SK-N-SH (cell line): ENCODE data around the gene SLC37A1. TPM values are rescaled to one million over a fixed set of nuclear protein-coding genes. Genes with fewer than 3 reads are reported as not detected.

Experiments
- CTCF ChIA-PET: fragments of 300-600, 350-600 bp; formaldehyde crosslinking; extraction: SDS; loops from one replicate; lab custom pipeline; 2021; lab: Yijun Ruan, JAX
- POLR2A ChIA-PET: fragments of 350-600 bp; sonication (Branson Sonifier 250); formaldehyde crosslinking; extraction: SDS; loops from one replicate; lab custom pipeline; 2020; ENCODE audit warnings: antibody characterized with exemption, inconsistent platforms; lab: Yijun Ruan, JAX
- DNase-seq: peaks from one replicate; pipeline ENCODE4 v3.0.0; 2012
- H2AFZ ChIP-seq: fragments of 200-600 bp; sonication (generic); 2 replicates; pipeline ENCODE4 v1.8.1; 2016; ENCODE audit warnings: antibody characterized with exemption, mild to moderate bottlenecking, low read depth
- H3F3A ChIP-seq: fragments of 200-600 bp; sonication (generic); replicated peaks from 2 replicates; pipeline ENCODE3; 2016; ENCODE audit warnings: antibody characterized with exemption, mild to moderate bottlenecking; ENCODE audit not compliant: insufficient read depth
- H3K27ac ChIP-seq, 2 experiments: fragments of 200-500 bp in 1 of 2; fragments of 200-600 bp in 1 of 2; sonication (Bioruptor generic) in 1 of 2; sonication (generic), shearing (Covaris generic) in 1 of 2; 2 replicates each; pipeline versions ENCODE4 v1.5.1 to v1.6.1; 2014 to 2016; ENCODE audit warnings: low read depth in 2 of 2, inconsistent platforms in 1 of 2, low read length in 1 of 2, mild to moderate bottlenecking in 1 of 2, mixed read lengths in 1 of 2
- H3K27me3 ChIP-seq: fragments of 200-600 bp; sonication (generic), shearing (Covaris generic); 2 replicates; pipeline ENCODE4 v1.6.1; 2016; ENCODE audit warnings: mixed run types; ENCODE audit not compliant: insufficient read depth
- H3K36me3 ChIP-seq, 2 experiments: fragments of 200-500 bp in 1 of 2; fragments of 200-600 bp in 1 of 2; sonication (Bioruptor generic) in 1 of 2; sonication (generic) in 1 of 2; replicated peaks in 1 of 2; 2 replicates each; pipeline versions ENCODE3 to v1.5.1; 2014 to 2016; ENCODE audit warnings: low read length in 1 of 2, mild to moderate bottlenecking in 1 of 2; ENCODE audit not compliant: insufficient read depth in 2 of 2, control insufficient read depth in 1 of 2
- H3K4me1 ChIP-seq, 2 experiments: fragments of 200-500 bp in 1 of 2; fragments of 200-600 bp in 1 of 2; sonication (Bioruptor generic) in 1 of 2; sonication (generic), shearing (Covaris generic) in 1 of 2; 2 replicates each; pipeline versions ENCODE4 v1.5.1 to v1.6.1; 2014 to 2016; ENCODE audit warnings: low read depth in 1 of 2, low read length in 1 of 2, mixed run types in 1 of 2; ENCODE audit not compliant: insufficient read depth in 2 of 2, control insufficient read depth in 1 of 2
- H3K4me2 ChIP-seq: fragments of 200-600 bp; sonication (generic), shearing (Covaris generic); 2 replicates; pipeline ENCODE4 v1.6.1; 2017; ENCODE audit warnings: mixed run types
- H3K4me3 ChIP-seq, 2 experiments: fragments of 200-500 bp in 1 of 2; fragments of 200-600 bp in 1 of 2; sonication (Bioruptor generic) in 1 of 2; sonication (generic), shearing (Covaris generic) in 1 of 2; 2 replicates each; pipeline versions ENCODE4 v1.5.1 to v1.8.1; 2014 to 2016; ENCODE audit warnings: low read depth in 2 of 2, inconsistent platforms in 1 of 2, low read length in 1 of 2, mild to moderate bottlenecking in 1 of 2, mixed read lengths in 1 of 2, moderate library complexity in 1 of 2
- H3K79me2 ChIP-seq: fragments of 200-600 bp; sonication (generic); 2 replicates; pipeline ENCODE4 v1.8.1; 2017; ENCODE audit warnings: mild to moderate bottlenecking; ENCODE audit not compliant: insufficient read depth
- H3K9ac ChIP-seq: fragments of 200-600 bp; sonication (generic); 2 replicates; pipeline ENCODE4 v1.6.1; 2017; ENCODE audit warnings: mixed run types
- H3K9me2 ChIP-seq: fragments of 200-600 bp; sonication (generic); 2 replicates; pipeline ENCODE4 v1.6.1; 2017; ENCODE audit warnings: mixed run types
- H3K9me3 ChIP-seq: fragments of 200-600 bp; sonication (generic); 2 replicates; pipeline ENCODE4 v1.6.1; 2017; ENCODE audit warnings: mixed run types, mild to moderate bottlenecking, moderate library complexity
- H4K20me1 ChIP-seq: fragments of 200-600 bp; sonication (generic); 2 replicates; pipeline ENCODE4 v1.6.1; 2017; ENCODE audit warnings: mild to moderate bottlenecking, mixed run types; ENCODE audit not compliant: insufficient read depth
- JUND ChIP-seq: IDR thresholded peaks from 2 replicates; pipeline ENCODE4 v1.4.0; 2012
- NFIC ChIP-seq: IDR thresholded peaks from 2 replicates; pipeline ENCODE4 v1.4.0; 2012; ENCODE audit warnings: borderline replicate concordance
- POLR2AphosphoS5 ChIP-seq: IDR thresholded peaks from 2 replicates; pipeline ENCODE4 v1.6.1; 2012; ENCODE audit warnings: low read depth, low read length
- RXRA ChIP-seq: IDR thresholded peaks from 2 replicates; pipeline ENCODE4 v1.4.0; 2012; ENCODE audit warnings: low read depth, mild to moderate bottlenecking, borderline replicate concordance
- TCF12 ChIP-seq: IDR thresholded peaks from 2 replicates; pipeline ENCODE4 v1.4.0; 2012
- TEAD4 ChIP-seq: IDR thresholded peaks from 2 replicates; pipeline ENCODE4 v1.4.0; 2012; ENCODE audit warnings: mild to moderate bottlenecking, borderline replicate concordance; ENCODE audit not compliant: insufficient read depth
- WGBS: methylation state at CpG from one replicate; pipeline ENCODE4 v1.1.6; 2017; ENCODE audit warnings: low lambda C conversion rate; 5-methylcytosine and 5-hydroxymethylcytosine counted together
- polyA plus RNA-seq, 3 experiments: library from polyadenylated mRNA; depleted of rRNA; stranded (reverse); fragments of >200 nt; gene quantifications; 2 replicates each; pipeline ENCODE4 v1.2.3, GENCODE V29; 2012
- TF ChIP-seq, protein P1 (sequence below): IDR thresholded peaks from 2 replicates; pipeline ENCODE4 v1.6.1; 2012; ENCODE audit warnings: mild to moderate bottlenecking, low read depth, low read length, moderate library complexity

The SLC37A1 gene
- polyA plus RNA-seq, 1 of the 3 experiments (the other 2 are of a cell fraction): 2.8 TPM

DNA sequence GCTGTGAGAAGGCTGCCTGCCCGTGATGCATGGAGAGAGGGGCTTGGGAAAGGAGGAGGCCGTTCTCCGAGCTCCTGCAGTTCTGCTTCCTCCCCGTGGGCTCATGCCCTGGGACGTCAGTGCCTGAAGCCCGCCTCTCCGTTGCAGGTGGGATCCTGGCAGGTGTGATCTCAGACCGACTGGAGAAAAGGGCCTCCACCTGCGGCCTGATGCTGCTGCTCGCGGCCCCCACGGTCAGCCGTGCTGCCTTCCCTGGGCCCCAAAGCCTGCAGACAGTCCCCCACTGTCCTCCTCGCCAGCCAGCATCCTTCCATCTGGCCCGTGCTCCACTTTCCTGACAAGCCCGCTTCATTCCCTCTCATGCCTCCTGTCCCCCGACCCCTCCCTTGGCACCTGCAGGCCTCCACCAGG lies 50.9 kb downstream of the SLC37A1 start:
- no peaks in the 10 kb centered on the region for H3K79me2 ChIP-seq
- no peak for DNase-seq
- no peaks in the 10 kb centered on the region for H3K9me2 ChIP-seq
- no peaks in the 10 kb centered on the region for H3K36me3 ChIP-seq
- no peak overlapping the region for H3K9ac ChIP-seq
- WGBS: 56% methylated on average over 5 of the region's 17 CpGs
- no peak overlapping the region for H3K4me3 ChIP-seq
- H3K4me2 ChIP-seq: no peak overlapping the region
- no peaks in the 10 kb centered on the region for H3K4me1 ChIP-seq
- ChIA-PET POLR2A (interaction anchor here (0.5 kb wide), 1 partner anchor 380 kb away, joined by 3 read pairs; no protein-coding TSS in a partner anchor), CTCF (no interaction called here)
- H2AFZ ChIP-seq: no peak overlapping the region
- H3K27me3 ChIP-seq: no peaks in the 10 kb centered on the region
- H3F3A ChIP-seq: no peaks in the 10 kb centered on the region
- H3K9me3 ChIP-seq: no peaks in the 10 kb centered on the region
- H3K27ac ChIP-seq: no peak overlapping the region
- H4K20me1 ChIP-seq: no peaks in the 10 kb centered on the region
- no peak for TF ChIP-seq TEAD4
- TF ChIP-seq, protein P1, sequence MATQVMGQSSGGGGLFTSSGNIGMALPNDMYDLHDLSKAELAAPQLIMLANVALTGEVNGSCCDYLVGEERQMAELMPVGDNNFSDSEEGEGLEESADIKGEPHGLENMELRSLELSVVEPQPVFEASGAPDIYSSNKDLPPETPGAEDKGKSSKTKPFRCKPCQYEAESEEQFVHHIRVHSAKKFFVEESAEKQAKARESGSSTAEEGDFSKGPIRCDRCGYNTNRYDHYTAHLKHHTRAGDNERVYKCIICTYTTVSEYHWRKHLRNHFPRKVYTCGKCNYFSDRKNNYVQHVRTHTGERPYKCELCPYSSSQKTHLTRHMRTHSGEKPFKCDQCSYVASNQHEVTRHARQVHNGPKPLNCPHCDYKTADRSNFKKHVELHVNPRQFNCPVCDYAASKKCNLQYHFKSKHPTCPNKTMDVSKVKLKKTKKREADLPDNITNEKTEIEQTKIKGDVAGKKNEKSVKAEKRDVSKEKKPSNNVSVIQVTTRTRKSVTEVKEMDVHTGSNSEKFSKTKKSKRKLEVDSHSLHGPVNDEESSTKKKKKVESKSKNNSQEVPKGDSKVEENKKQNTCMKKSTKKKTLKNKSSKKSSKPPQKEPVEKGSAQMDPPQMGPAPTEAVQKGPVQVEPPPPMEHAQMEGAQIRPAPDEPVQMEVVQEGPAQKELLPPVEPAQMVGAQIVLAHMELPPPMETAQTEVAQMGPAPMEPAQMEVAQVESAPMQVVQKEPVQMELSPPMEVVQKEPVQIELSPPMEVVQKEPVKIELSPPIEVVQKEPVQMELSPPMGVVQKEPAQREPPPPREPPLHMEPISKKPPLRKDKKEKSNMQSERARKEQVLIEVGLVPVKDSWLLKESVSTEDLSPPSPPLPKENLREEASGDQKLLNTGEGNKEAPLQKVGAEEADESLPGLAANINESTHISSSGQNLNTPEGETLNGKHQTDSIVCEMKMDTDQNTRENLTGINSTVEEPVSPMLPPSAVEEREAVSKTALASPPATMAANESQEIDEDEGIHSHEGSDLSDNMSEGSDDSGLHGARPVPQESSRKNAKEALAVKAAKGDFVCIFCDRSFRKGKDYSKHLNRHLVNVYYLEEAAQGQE: no peak
- TF ChIP-seq TCF12: no peak
- TF ChIP-seq RXRA: no peak

- Histone ChIP-seq H3K9ac (no peak overlapping the region), H3F3A (no peaks in the 10 kb centered on the region), H3K4me3 (no peak overlapping the region), H3K27me3 (no peaks in the 10 kb centered on the region), H3K36me3 (no peaks in the 10 kb centered on the region), H3K9me2 (no peaks in the 10 kb centered on the region), H3K4me2 (no peak overlapping the region), H4K20me1 (no peaks in the 10 kb centered on the region), H2AFZ (no peak overlapping the region), H3K9me3 (no peaks in the 10 kb centered on the region), H3K27ac (no peak overlapping the region), H3K79me2 (no peaks in the 10 kb centered on the region), H3K4me1 (no peaks in the 10 kb centered on the region)
- DNase-seq: no peak
- WGBS: 64% methylated on average over 11 of the region's 16 CpGs
- ChIA-PET CTCF (no interaction called here), POLR2A (no interaction called here)
- TF ChIP-seq JUND (no peak), POLR2AphosphoS5 (no peak), NFIC (no peak)
Observed at GRCh38 chr21:42565206-42565810, 51.7 kb downstream of the SLC37A1 start.
